CD4-positive, alpha-beta T cell (primary cell): ENCODE data around the gene DCTN4. TPM values are rescaled to one million over a fixed set of nuclear protein-coding genes. Genes with fewer than 3 reads are reported as not detected.

Experiments
- ATAC-seq: fragments of 200-7000 bp; cut with Tn5 transposase; one replicate; pipeline ENCODE4 v1.10.0; 2022; ENCODE audit warnings: mild to moderate bottlenecking; ENCODE audit not compliant: poor library complexity
- CTCF ChIA-PET: fragments of 350-600 bp; sonication (Branson Sonifier 250); formaldehyde crosslinking; loops from one replicate; lab custom pipeline; 2021; ENCODE audit warnings: antibody characterized with exemption, inconsistent platforms; lab: Charles Lee
- POLR2A ChIA-PET: fragments of 350-600 bp; sonication (Branson Sonifier 250); formaldehyde crosslinking; loops from one replicate; lab custom pipeline; 2021; ENCODE audit warnings: antibody characterized with exemption, inconsistent platforms; lab: Charles Lee
- DNase-seq, 14 experiments: peaks; one replicate each; pipeline ENCODE4 v3.0.0-alpha.2; 2013 to 2020; ENCODE audit warnings: mixed read lengths in 2 of 14
- H3K27ac ChIP-seq, 2 donors: one replicate each; pipeline versions ENCODE4 v1.5.1 to v1.7.0; 2013; ENCODE audit warnings: low read length in 2 of 2, low read depth in 1 of 2, mild to moderate bottlenecking in 1 of 2
- H3K27me3 ChIP-seq, 2 experiments: 1 replicate in 1 of 2; 2 replicates in 1 of 2; pipeline versions ENCODE4 v1.6.1 to v1.7.0; 2013; ENCODE audit warnings: low read length in 2 of 2, control low read depth in 1 of 2, mild to moderate bottlenecking in 1 of 2, moderate library complexity in 1 of 2; ENCODE audit not compliant: insufficient read depth in 2 of 2, control insufficient read depth in 1 of 2
- H3K36me3 ChIP-seq: one replicate; pipeline ENCODE4 v1.6.1; 2013; ENCODE audit warnings: low read length, control low read depth; ENCODE audit not compliant: insufficient read depth
- H3K4me1 ChIP-seq: one replicate; pipeline ENCODE4 v1.6.1; 2013; ENCODE audit warnings: low read length, control low read depth; ENCODE audit not compliant: insufficient read depth
- H3K4me3 ChIP-seq: one replicate; pipeline ENCODE4 v1.5.1; 2013; ENCODE audit warnings: mild to moderate bottlenecking, low read length, moderate library complexity
- H3K9me3 ChIP-seq, 2 experiments: 1 replicate in 1 of 2; 2 replicates in 1 of 2; pipeline versions ENCODE4 v1.6.1 to v1.7.0; 2013; ENCODE audit warnings: low read length in 2 of 2, mild to moderate bottlenecking in 2 of 2, control low read depth in 1 of 2, moderate library complexity in 1 of 2; ENCODE audit not compliant: control insufficient read depth in 1 of 2, insufficient read depth in 1 of 2
- H3K27ac Mint-ChIP-seq: one replicate; pipeline ENCODE4 v1.8.0; 2020; ENCODE audit warnings: mixed read lengths
- H3K27me3 Mint-ChIP-seq: one replicate; pipeline ENCODE4 v1.8.0; 2021; ENCODE audit warnings: mixed read lengths
- H3K36me3 Mint-ChIP-seq: one replicate; pipeline ENCODE4 v1.8.0; 2021; ENCODE audit warnings: low read depth, mixed read lengths
- H3K4me1 Mint-ChIP-seq: one replicate; pipeline ENCODE4 v1.8.0; 2021; ENCODE audit warnings: low read depth, mixed read lengths
- H3K4me3 Mint-ChIP-seq: one replicate; pipeline ENCODE4 v1.8.0; 2020; ENCODE audit warnings: mild to moderate bottlenecking, mixed read lengths
- H3K9me3 Mint-ChIP-seq: one replicate; pipeline ENCODE4 v1.8.0; 2020; ENCODE audit warnings: mixed read lengths
- intact Hi-C, 2 experiments: fragments of 100-400 bp; cut with DNase I in 1 of 2; cut with micrococcal nuclease in 1 of 2; formaldehyde crosslinking; loops; one replicate each; pipeline versions ENCODE4 v1.15.1 to v1.9.0; 2023 to 2025; cut with DNase I, micrococcal nuclease
- total RNA-seq, 174 experiments: library from RNA in 2 of 174; stranded (reverse) in 2 of 174; gene quantifications; one replicate each; pipeline ENCODE4 v1.2.3 and lab custom pipeline; 2021 to 2026
- TF ChIP-seq, protein P1 (sequence below): fragments of 200-600 bp; IDR thresholded peaks from one replicate; pipeline ENCODE4 v1.8.0; 2022; ENCODE audit warnings: antibody characterized with exemption, mild to moderate bottlenecking

DCTN4 gene
- total RNA-seq, 2 experiments from 2014 or later, result 81.2 to 84.4 TPM

- H3K27ac ChIP-seq, result no peak overlapping the region
- H3K4me3 ChIP-seq, result no peak overlapping the region
- TF ChIP-seq, protein P1, sequence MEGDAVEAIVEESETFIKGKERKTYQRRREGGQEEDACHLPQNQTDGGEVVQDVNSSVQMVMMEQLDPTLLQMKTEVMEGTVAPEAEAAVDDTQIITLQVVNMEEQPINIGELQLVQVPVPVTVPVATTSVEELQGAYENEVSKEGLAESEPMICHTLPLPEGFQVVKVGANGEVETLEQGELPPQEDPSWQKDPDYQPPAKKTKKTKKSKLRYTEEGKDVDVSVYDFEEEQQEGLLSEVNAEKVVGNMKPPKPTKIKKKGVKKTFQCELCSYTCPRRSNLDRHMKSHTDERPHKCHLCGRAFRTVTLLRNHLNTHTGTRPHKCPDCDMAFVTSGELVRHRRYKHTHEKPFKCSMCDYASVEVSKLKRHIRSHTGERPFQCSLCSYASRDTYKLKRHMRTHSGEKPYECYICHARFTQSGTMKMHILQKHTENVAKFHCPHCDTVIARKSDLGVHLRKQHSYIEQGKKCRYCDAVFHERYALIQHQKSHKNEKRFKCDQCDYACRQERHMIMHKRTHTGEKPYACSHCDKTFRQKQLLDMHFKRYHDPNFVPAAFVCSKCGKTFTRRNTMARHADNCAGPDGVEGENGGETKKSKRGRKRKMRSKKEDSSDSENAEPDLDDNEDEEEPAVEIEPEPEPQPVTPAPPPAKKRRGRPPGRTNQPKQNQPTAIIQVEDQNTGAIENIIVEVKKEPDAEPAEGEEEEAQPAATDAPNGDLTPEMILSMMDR, result no peak
- Mint-ChIP-seq H3K27ac (no peak overlapping the region), H3K27me3 (no peaks in the 10 kb centered on the region), H3K9me3 (no peaks in the 10 kb centered on the region), H3K4me3 (no peak overlapping the region), H3K36me3 (no peaks in the 10 kb centered on the region), H3K4me1 (peaks cover 11% of the 10 kb centered on the region)
- H3K27me3 ChIP-seq, result no peaks in the 10 kb centered on the region
- intact Hi-C loops, result loop anchor here in 1 of 2 experiments (5.0 kb wide), 1 partner anchor 406 kb away; the partner anchor contains the start of gene TCOF1
- H3K9me3 ChIP-seq, result peaks cover 0 to 3% of the 10 kb centered on the region in 2 experiments
- peaks cover 9% of the 10 kb centered on the region for H3K4me1 ChIP-seq
- no peaks in the 10 kb centered on the region for H3K36me3 ChIP-seq
- no peak for ATAC-seq
- ChIA-PET CTCF (interaction anchor here (0.7 to 1.4 kb wide), 2 partner anchors 15 to 62 kb away, joined by 3 to 5 read pairs; partner anchors contain the start of gene SMIM3), POLR2A (interaction anchor here (1.9 kb wide), 1 partner anchor 62 kb away, joined by 5 read pairs; the partner anchor contains the start of gene RBM22)
- DNase-seq, result peak in 2 of 14 experiments; percentile 61 to 66
Observed at GRCh38 chr5:150763023-150763769, 4.4 kb upstream of the DCTN4 start.

DNA sequence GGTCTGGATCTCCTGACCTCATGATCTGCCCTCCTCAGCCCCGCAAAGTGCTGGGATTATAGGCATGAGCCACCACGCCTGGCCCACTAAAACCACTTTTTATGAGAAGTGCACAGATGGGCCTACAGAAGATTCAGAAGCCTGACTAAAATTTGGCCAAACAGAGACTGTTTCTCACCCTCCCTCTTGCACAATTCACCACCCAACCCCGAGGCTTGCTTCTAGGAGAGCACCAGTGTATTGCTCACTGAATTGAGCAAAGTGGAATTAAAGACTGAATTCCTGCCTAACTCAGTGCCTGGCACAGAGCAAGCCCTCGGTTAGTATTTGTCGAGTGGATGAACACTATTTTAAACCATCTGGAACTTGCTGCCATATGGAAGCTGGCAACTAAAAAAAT, 3.4 kb upstream of the DCTN4 start:
- no peaks in the 10 kb centered on the region for H3K27me3 Mint-ChIP-seq
- H3K27me3 ChIP-seq, result no peaks in the 10 kb centered on the region
- intact Hi-C loops, result loop anchor here in 1 of 2 experiments (5.0 kb wide), 1 partner anchor 405 kb away; the partner anchor contains the start of gene TCOF1
- H3K4me1 Mint-ChIP-seq, result peaks cover 14% of the 10 kb centered on the region
- ATAC-seq (no peak), DNase-seq (peak in 2 of 14 experiments; percentile 45 to 57)
- H3K4me3 Mint-ChIP-seq, result no peak overlapping the region
- H3K27ac ChIP-seq, result no peak overlapping the region
- H3K36me3 ChIP-seq, result no peaks in the 10 kb centered on the region
- peaks cover 2% of the 10 kb centered on the region for H3K36me3 Mint-ChIP-seq
- POLR2A ChIA-PET, result interaction anchor here (0.6 kb wide), 1 partner anchor 1001 kb away, joined by 3 read pairs; no protein-coding TSS in a partner anchor
- H3K27ac Mint-ChIP-seq, result no peak overlapping the region
- TF ChIP-seq, protein P1, result no peak
- no peak overlapping the region for H3K4me3 ChIP-seq
- H3K9me3 Mint-ChIP-seq, result no peaks in the 10 kb centered on the region
- H3K4me1 ChIP-seq, result peaks cover 19% of the 10 kb centered on the region
- H3K9me3 ChIP-seq, result peaks cover 0 to 3% of the 10 kb centered on the region in 2 experiments
- CTCF ChIA-PET, result interaction anchor here (0.7 kb wide), 1 partner anchor 61 kb away, joined by 3 read pairs; no protein-coding TSS in a partner anchor

- Mint-ChIP-seq H3K9me3 (no peaks in the 10 kb centered on the region), H3K27ac (no peak overlapping the region), H3K27me3 (no peaks in the 10 kb centered on the region), H3K4me3 (no peak overlapping the region), H3K4me1 (peaks cover 28% of the 10 kb centered on the region), H3K36me3 (peaks cover 30% of the 10 kb centered on the region)
- peak overlapping the region; percentile 96 for H3K27ac ChIP-seq
- DNase-seq (no peak), ATAC-seq (no peak)
- H3K9me3 ChIP-seq, result no peaks in the 10 kb centered on the region
- H3K4me1 ChIP-seq, result peaks cover 24% of the 10 kb centered on the region
- ChIA-PET POLR2A (interaction anchor here (0.7 to 3.9 kb wide), 12 partner anchors 9 to 1012 kb away, joined by 3 to 52 read pairs (median 8); partner anchors contain the start of genes CD74, G3BP1, GM2A and IRGM), CTCF (interaction anchor here (0.8 to 3.2 kb wide), 4 partner anchors 15 to 87 kb away, joined by 3 to 10 read pairs (median 4); partner anchors contain the start of genes IRGM and RBM22)
- H3K4me3 ChIP-seq, result peak overlapping the region; percentile 69
- intact Hi-C loops, result loop anchor here (2.0 to 5.0 kb wide), 5 partner anchors 24 to 312 kb away; partner anchors contain the start of genes RBM22 (in 2 of the 2) and RPS14 (in 1 of the 2)
- TF ChIP-seq, protein P1, result no peak
- peaks cover 20% of the 10 kb centered on the region for H3K36me3 ChIP-seq
- no peaks in the 10 kb centered on the region for H3K27me3 ChIP-seq
Observed at GRCh38 chr5:150759334-150759583, 442 bp upstream of the DCTN4 start.
